Mesodermal cell (in vitro differentiated cells): ENCODE results near the gene PFKFB1. TPM values are rescaled to one million over a fixed set of nuclear protein-coding genes. Genes with fewer than 3 reads are reported as not detected.

Experiments used
- H3K27ac ChIP-seq: 2 replicates; pipeline ENCODE4 v1.7.0; 2013; ENCODE audit warnings: mild to moderate bottlenecking, low read depth, low read length, moderate library complexity; ENCODE audit not compliant: severe bottlenecking
- H3K36me3 ChIP-seq: 2 replicates; pipeline ENCODE4 v1.7.1; 2013; ENCODE audit warnings: mild to moderate bottlenecking, low read length, moderate library complexity; ENCODE audit not compliant: control insufficient read depth, insufficient read depth
- H3K4me1 ChIP-seq: one replicate; pipeline ENCODE4 v1.7.1; 2013; ENCODE audit warnings: mild to moderate bottlenecking, low read length; ENCODE audit not compliant: insufficient read depth, control insufficient read depth, poor library complexity, severe bottlenecking
- H3K4me3 ChIP-seq: 2 replicates; pipeline ENCODE4 v1.7.0; 2013; ENCODE audit warnings: low read length, control low read depth, mild to moderate bottlenecking; ENCODE audit not compliant: insufficient read depth, poor library complexity, severe bottlenecking; ENCODE audit errors: extremely low read depth
- H3K9me3 ChIP-seq: 2 replicates; pipeline ENCODE4 v1.7.1; 2013; ENCODE audit warnings: mild to moderate bottlenecking, low read length, moderate library complexity; ENCODE audit not compliant: control insufficient read depth
- WGBS, 2 experiments: methylation state at CpG; one replicate each; pipeline ENCODE4 v1.1.5; 2013; ENCODE audit warnings: missing lambda C conversion rate in 2 of 2; ENCODE audit not compliant: insufficient coverage in 2 of 2; 5-methylcytosine and 5-hydroxymethylcytosine counted together
- polyA plus RNA-seq, 2 experiments: library from polyadenylated mRNA; stranded (reverse); fragments of 50-300 nt; gene quantifications; one replicate each; pipeline ENCODE4 v1.2.3, GENCODE V29; 2013

Gene PFKFB1
- polyA plus RNA-seq (2013, experiment 1 of 2): not detected
- polyA plus RNA-seq (2013, experiment 2 of 2): not detected

DNA sequence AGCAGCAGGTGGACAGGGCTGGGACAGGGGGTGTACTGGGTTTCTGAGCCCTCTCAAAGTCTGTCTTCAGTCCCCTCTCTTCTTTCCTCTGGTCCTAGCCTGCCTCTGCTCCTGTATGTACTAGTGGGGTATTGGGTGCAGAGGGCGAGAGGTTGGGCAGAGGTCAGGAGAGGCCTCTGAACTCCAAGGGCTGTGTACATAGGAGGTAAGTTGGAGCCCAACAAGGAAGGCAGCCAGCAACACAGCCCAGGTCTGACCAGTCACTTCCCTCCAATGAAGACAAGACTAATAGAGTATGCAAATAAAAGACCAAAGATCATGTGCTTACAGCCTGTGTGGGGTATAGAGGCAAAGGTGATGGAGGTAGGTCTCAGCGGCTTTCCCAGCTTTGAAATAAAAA lies at the start of gene PFKFB1:
Gene PFKFB1 (minus strand): TSS at position 90 of the 400 bp plus-strand sequence. CDS start 181 bp downstream, outside the sequence.
- Histone ChIP-seq H3K4me3 (no peak within 1 kb of the TSS), H3K4me1 (no peaks in the 10 kb centered on the region)

DNA sequence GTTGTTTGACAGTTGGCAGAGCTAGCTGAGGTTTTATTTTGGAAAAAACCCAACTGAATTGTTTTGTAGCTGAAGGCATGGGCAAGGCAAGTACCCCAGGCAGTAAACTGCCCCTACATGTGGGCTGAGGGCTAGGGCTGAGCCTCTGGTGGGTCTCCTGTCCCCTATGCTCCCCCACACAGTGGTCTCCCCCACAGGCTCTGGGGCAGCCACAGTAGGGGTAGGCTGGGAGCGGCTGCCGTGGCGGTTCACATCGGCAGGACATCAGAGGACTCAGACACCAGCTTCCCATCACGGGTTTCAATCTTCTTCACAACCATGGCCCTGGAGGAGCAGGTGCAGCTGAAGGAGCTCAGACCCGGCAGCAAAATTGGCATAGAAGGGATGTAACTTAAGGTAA lies 47.5 kb upstream of the PFKFB1 start:
- no peak overlapping the region for H3K4me3 ChIP-seq
- H3K27ac ChIP-seq: no peak overlapping the region
- H3K4me1 ChIP-seq: no peaks in the 10 kb centered on the region
- 87% methylated on average over 3 of the region's 6 CpGs; no CpG with 5 or more reads in 1 of the 2 experiments for WGBS, 2 experiments
- H3K36me3 ChIP-seq: no peaks in the 10 kb centered on the region
- no peaks in the 10 kb centered on the region for H3K9me3 ChIP-seq

More for the DNA sequence above, at the start of gene PFKFB1:
- H3K36me3 ChIP-seq: no peaks in the 10 kb centered on the region
- no CpG with 5 or more reads among the region's 2 CpGs for WGBS, 2 experiments
- H3K9me3 ChIP-seq: no peaks in the 10 kb centered on the region
- no peak within 1 kb of the TSS for H3K27ac ChIP-seq

DNA sequence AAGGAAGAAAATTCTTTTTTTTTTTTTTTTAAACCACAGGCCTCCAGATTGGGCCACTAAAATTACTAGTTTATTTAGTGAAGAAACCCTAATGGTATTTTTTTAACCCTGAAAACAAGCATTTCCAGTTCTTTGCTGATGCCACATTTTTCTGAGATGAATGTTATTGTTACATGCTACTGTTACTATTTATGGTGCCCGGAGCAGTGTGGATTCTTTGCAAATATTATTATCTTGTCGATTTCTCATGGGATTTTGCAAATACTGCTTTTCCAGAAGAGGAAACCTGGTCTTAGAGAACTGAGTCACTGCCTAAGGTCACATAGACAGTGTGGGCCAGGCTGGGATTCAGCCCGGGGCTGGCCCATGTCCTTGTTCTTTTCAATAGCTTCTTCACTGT lies 45.5 kb upstream of the PFKFB1 start:
- WGBS, 2 experiments: 50 to 92% methylated on average over 1 to 2 of the region's 3 CpGs
- Histone ChIP-seq H3K9me3 (no peaks in the 10 kb centered on the region), H3K4me3 (no peak overlapping the region), H3K4me1 (no peaks in the 10 kb centered on the region), H3K27ac (no peak overlapping the region), H3K36me3 (no peaks in the 10 kb centered on the region)

DNA sequence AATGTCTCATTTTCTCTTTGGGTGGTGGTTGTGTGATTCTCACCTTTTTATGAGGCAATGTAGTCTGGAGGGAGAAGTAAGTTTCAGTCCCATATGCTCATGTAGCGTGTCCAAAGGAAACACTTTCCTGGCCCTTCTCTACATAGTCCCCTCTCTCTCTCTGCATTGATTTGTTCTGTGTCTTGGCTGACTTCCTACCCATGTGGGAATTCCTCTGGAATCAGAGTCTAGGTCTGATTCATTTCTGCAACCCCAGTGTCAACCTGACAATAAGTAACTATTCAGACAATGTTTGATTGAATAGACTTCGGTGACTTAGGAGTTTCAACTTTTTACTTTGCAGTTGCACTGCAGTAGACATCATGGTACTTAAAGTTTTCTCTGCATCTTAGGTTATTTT lies 39.4 kb upstream of the PFKFB1 start:
- H3K27ac ChIP-seq: no peak overlapping the region
- no CpG with 5 or more reads among the region's 2 CpGs for WGBS, 2 experiments
- H3K4me1 ChIP-seq: no peaks in the 10 kb centered on the region
- H3K9me3 ChIP-seq: no peaks in the 10 kb centered on the region
- H3K36me3 ChIP-seq: no peaks in the 10 kb centered on the region
- H3K4me3 ChIP-seq: no peak overlapping the region

GRCh38 chrX:55030271-55031205 lies 36.5 kb upstream of the PFKFB1 start, which contains the start of gene ALAS2:
TSS of gene ALAS2 (minus strand) at chrX:55030977. CDS start at chrX:55026000, 4,977 bp downstream.
- Histone ChIP-seq H3K4me1 (no peaks in the 10 kb centered on the region), H3K27ac (no peak within 1 kb of the TSS), H3K9me3 (no peaks in the 10 kb centered on the region), H3K36me3 (no peaks in the 10 kb centered on the region), H3K4me3 (no peak within 1 kb of the TSS)
- 68 to 80% methylated on average over 3 to 4 of the region's 7 CpGs for WGBS, 2 experiments

GRCh38 chrX:55029291-55029690 lies 35.3 kb upstream of the PFKFB1 start:
- Histone ChIP-seq H3K9me3 (no peaks in the 10 kb centered on the region), H3K27ac (no peak overlapping the region), H3K36me3 (no peaks in the 10 kb centered on the region), H3K4me1 (no peaks in the 10 kb centered on the region), H3K4me3 (no peak overlapping the region)
- WGBS, 2 experiments: 100% methylated on average over 1 of the region's 2 CpGs; no CpG with 5 or more reads in 1 of the 2 experiments

GRCh38 chrX:55028611-55029010 lies 34.6 kb upstream of the PFKFB1 start:
- H3K9me3 ChIP-seq: no peaks in the 10 kb centered on the region
- no peak overlapping the region for H3K4me3 ChIP-seq
- H3K36me3 ChIP-seq: no peaks in the 10 kb centered on the region
- H3K27ac ChIP-seq: no peak overlapping the region
- H3K4me1 ChIP-seq: no peaks in the 10 kb centered on the region

- H3K36me3 ChIP-seq: no peaks in the 10 kb centered on the region
- H3K4me3 ChIP-seq: no peak overlapping the region
- no peaks in the 10 kb centered on the region for H3K9me3 ChIP-seq
- no peak overlapping the region for H3K27ac ChIP-seq
- H3K4me1 ChIP-seq: no peaks in the 10 kb centered on the region
- 80 to 100% methylated on average over 1 to 2 of the region's 4 CpGs for WGBS, 2 experiments
Observed at GRCh38 chrX:55028040-55028439, 34.1 kb upstream of the PFKFB1 start.

DNA sequence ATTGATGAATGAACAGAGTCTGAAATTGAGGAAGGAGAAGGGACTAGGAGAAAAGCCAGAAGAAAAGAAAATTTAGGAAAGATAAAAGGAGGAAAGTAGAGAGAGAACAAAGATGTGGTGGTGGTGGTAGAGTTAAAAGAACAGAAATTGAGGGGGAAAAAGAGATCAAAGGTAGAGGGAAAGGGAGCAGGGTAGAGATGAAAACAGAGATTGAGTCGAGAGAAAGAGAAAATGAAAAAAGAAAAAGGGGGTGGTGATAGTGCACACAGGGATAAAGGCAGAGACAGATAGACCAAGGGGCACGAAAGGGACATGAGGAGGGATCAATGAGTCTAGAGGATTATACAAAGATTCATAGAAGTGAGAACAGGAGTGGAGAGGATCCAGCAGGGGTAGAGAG lies 32.9 kb upstream of the PFKFB1 start:
- WGBS, 2 experiments: 90 to 100% methylated on average over 1 to 2 of the region's 2 CpGs
- no peaks in the 10 kb centered on the region for H3K36me3 ChIP-seq
- H3K4me3 ChIP-seq: no peak overlapping the region
- H3K4me1 ChIP-seq: no peaks in the 10 kb centered on the region
- H3K9me3 ChIP-seq: no peaks in the 10 kb centered on the region
- no peak overlapping the region for H3K27ac ChIP-seq

DNA sequence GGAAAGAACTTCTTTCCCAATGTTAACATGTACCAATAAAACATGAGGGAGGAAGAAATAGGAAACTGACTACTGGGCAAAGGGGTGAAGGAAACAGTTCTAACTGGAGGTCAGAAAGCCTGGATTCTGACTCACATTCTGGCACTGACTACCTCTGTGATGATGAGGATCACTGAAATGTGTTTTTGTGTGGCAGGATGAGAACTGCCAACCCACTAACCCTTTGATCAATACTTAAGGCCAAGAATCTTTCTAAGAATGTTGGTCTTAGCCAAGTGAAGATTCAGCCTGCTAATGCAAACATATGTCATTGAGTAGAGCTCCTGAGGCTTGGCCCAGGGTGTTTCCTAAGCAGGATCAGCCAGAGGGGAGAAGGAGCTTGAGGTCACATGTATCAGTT lies 32.2 kb upstream of the PFKFB1 start:
- no peak overlapping the region for H3K4me3 ChIP-seq
- no peaks in the 10 kb centered on the region for H3K9me3 ChIP-seq
- no peak overlapping the region for H3K27ac ChIP-seq
- H3K4me1 ChIP-seq: no peaks in the 10 kb centered on the region
- no peaks in the 10 kb centered on the region for H3K36me3 ChIP-seq

DNA sequence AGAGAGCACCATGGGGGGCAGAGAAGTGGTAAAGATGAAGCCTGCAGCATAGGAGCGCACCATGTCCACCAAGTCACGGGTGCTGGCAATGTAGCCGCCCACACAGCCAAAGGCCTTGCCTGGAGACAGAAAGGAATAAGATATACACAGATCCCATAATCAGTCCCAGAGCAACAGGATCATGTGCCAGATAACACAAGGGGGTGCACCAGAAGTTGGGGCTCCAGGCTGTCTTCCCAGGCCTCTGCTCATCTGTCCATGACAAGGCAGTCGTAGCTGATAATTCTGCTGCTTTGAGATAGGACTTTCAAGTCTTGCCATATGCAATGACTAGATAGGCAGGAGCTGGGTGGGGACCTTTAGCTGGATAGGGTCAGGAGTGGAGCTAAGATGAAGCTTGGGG lies 20.9 kb upstream of the PFKFB1 start:
- no peaks in the 10 kb centered on the region for H3K9me3 ChIP-seq
- 100% methylated on average over 1 of the region's 4 CpGs; no CpG with 5 or more reads in 1 of the 2 experiments for WGBS, 2 experiments
- no peak overlapping the region for H3K4me3 ChIP-seq
- H3K4me1 ChIP-seq: no peaks in the 10 kb centered on the region
- H3K27ac ChIP-seq: no peak overlapping the region
- no peaks in the 10 kb centered on the region for H3K36me3 ChIP-seq
